Neutrophil (primary cell): ENCODE measurements around the gene CITED2.
A peak's percentile ranks its signal among the peaks of the same experiment; 100 is the strongest.

Source experiments
- H3K27ac ChIP-seq: fragments of 200-600 bp; sonication (generic); 2 replicates; pipeline ENCODE4 v1.5.1; 2016; ENCODE audit warnings: mild to moderate bottlenecking, moderate library complexity
- H3K27me3 ChIP-seq: fragments of 200-600 bp; sonication (generic); 2 replicates; pipeline ENCODE4 v1.6.0; 2016; ENCODE audit warnings: mild to moderate bottlenecking
- H3K36me3 ChIP-seq: fragments of 200-600 bp; sonication (generic); 2 replicates; pipeline ENCODE4 v1.5.1; 2017
- H3K4me1 ChIP-seq, 2 experiments: fragments of 200-600 bp in 1 of 2; sonication (generic) in 1 of 2; 1 replicate in 1 of 2; 2 replicates in 1 of 2; pipeline versions ENCODE4 v1.5.1 to v1.6.1; 2013 to 2016; ENCODE audit warnings: low read depth in 1 of 2, low read length in 1 of 2, mild to moderate bottlenecking in 1 of 2, moderate library complexity in 1 of 2; ENCODE audit not compliant: control insufficient read depth in 1 of 2, insufficient read depth in 1 of 2
- H3K4me3 ChIP-seq, 2 experiments: fragments of 200-600 bp in 1 of 2; sonication (generic) in 1 of 2; 1 replicate in 1 of 2; 2 replicates in 1 of 2; pipeline ENCODE4 v1.5.1; 2013 to 2016; ENCODE audit warnings: low read depth in 1 of 2, low read length in 1 of 2, mild to moderate bottlenecking in 1 of 2, moderate library complexity in 1 of 2
- H3K9me3 ChIP-seq: fragments of 200-600 bp; sonication (generic); 2 replicates; pipeline ENCODE4 v1.5.1; 2016
- CTCF ChIP-seq: fragments of 200-600 bp; sonication (generic); IDR thresholded peaks from 2 replicates; pipeline ENCODE4 v1.5.1; 2016; ENCODE audit warnings: antibody characterized with exemption

The CITED2 gene

GRCh38 chr6:139380611-139381010 is 6.2 kb upstream of the CITED2 start:
- no peak for TF ChIP-seq CTCF
- peak overlapping the region; percentile 67 for H3K27ac ChIP-seq
- H3K36me3 ChIP-seq, result no peaks in the 10 kb centered on the region
- no peak overlapping the region for H3K4me3 ChIP-seq
- H3K27me3 ChIP-seq, result no peaks in the 10 kb centered on the region
- H3K9me3 ChIP-seq, result no peaks in the 10 kb centered on the region
- H3K4me1 ChIP-seq, result peaks cover 60 to 61% of the 10 kb centered on the region in 2 experiments

GRCh38 chr6:139380168-139380567 is 5.7 kb upstream of the CITED2 start:
- H3K4me3 ChIP-seq, result no peak overlapping the region
- peaks cover 60 to 64% of the 10 kb centered on the region in 2 experiments for H3K4me1 ChIP-seq
- H3K9me3 ChIP-seq, result no peaks in the 10 kb centered on the region
- H3K36me3 ChIP-seq, result no peaks in the 10 kb centered on the region
- TF ChIP-seq CTCF, result no peak
- peak overlapping the region; percentile 67 for H3K27ac ChIP-seq
- no peaks in the 10 kb centered on the region for H3K27me3 ChIP-seq

GRCh38 chr6:139378882-139379341 is 4.5 kb upstream of the CITED2 start:
- Histone ChIP-seq H3K4me1 (peaks cover 60 to 64% of the 10 kb centered on the region in 2 experiments), H3K27ac (peak overlapping the region; percentile 67), H3K9me3 (no peaks in the 10 kb centered on the region), H3K27me3 (no peaks in the 10 kb centered on the region), H3K4me3 (no peak overlapping the region), H3K36me3 (no peaks in the 10 kb centered on the region)
- no peak for TF ChIP-seq CTCF

GRCh38 chr6:139378226-139378625 is 3.8 kb upstream of the CITED2 start:
- Histone ChIP-seq H3K4me3 (no peak overlapping the region), H3K9me3 (no peaks in the 10 kb centered on the region), H3K27me3 (no peaks in the 10 kb centered on the region), H3K36me3 (no peaks in the 10 kb centered on the region), H3K4me1 (peaks cover 60 to 64% of the 10 kb centered on the region in 2 experiments), H3K27ac (peak overlapping the region; percentile 67)
- no peak for TF ChIP-seq CTCF

- Histone ChIP-seq H3K4me3 (peak overlapping the region; percentile 77 to 91), H3K9me3 (no peaks in the 10 kb centered on the region), H3K36me3 (no peaks in the 10 kb centered on the region), H3K27ac (peak overlapping the region; percentile 96), H3K27me3 (no peaks in the 10 kb centered on the region), H3K4me1 (peaks cover 70 to 76% of the 10 kb centered on the region in 2 experiments)
- no peak for TF ChIP-seq CTCF
Measured at GRCh38 chr6:139376604-139377218, 2.3 kb upstream of the CITED2 start.
